ENCODE data around the gene METAP1D.

Gene METAP1D

GRCh38 chr2:172100080-172100934, 100.6 kb downstream of the METAP1D start:
- TF ChIP-seq CTCF (IDR thresholded peaks at IDR 0.05): no peak
- no peak overlapping the region for H3K27ac ChIP-seq
- DNase-seq (ENCODE audit: low spot score): no peak
- peak overlapping the region; percentile 19 for H3K4me3 ChIP-seq

- DNase-seq (ENCODE audit: low spot score): no peak
- peak overlapping the region; percentile 70 for H3K4me3 ChIP-seq
- no peak overlapping the region for H3K27ac ChIP-seq
- no peak for TF ChIP-seq CTCF (IDR thresholded peaks at IDR 0.05)
Measured at GRCh38 chr2:172100935-172101820, 101.4 kb downstream of the METAP1D start.

DNA sequence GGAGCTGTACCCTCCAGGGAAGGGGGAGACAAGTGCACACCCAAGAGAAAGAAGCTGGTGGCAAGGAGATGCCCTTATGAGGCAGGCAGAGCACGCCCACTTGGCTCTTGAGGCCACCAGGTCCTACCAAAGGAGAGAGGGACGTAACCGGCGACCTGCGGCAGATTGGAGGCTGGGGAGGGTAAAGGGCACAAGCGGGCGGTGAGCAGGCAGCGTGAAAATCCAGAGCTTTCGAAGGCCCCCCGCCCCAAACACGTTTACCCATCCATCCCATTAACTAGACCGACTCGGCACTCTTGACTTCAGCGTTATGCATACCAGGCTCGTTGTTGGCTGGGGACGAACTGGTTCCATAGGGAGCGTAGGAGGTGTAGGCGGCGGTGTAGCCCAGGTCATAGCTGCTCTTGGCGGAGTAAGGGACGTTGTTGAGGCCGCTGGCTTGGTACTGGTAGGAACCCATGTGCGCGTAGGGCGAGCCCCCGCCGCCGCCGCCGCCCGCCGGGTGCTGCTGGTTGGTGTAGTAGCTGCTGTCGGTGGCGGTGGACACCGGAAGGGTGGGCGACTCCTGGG, 102.2 kb downstream of the METAP1D start:
- Histone ChIP-seq H3K27ac (peak overlapping the region in 1 of 2 donors; percentile 5), H3K4me3 (peak overlapping the region; percentile 70)
- no peak for TF ChIP-seq CTCF (IDR thresholded peaks at IDR 0.05)
- DNase-seq (ENCODE audit: low spot score): no peak

DNA sequence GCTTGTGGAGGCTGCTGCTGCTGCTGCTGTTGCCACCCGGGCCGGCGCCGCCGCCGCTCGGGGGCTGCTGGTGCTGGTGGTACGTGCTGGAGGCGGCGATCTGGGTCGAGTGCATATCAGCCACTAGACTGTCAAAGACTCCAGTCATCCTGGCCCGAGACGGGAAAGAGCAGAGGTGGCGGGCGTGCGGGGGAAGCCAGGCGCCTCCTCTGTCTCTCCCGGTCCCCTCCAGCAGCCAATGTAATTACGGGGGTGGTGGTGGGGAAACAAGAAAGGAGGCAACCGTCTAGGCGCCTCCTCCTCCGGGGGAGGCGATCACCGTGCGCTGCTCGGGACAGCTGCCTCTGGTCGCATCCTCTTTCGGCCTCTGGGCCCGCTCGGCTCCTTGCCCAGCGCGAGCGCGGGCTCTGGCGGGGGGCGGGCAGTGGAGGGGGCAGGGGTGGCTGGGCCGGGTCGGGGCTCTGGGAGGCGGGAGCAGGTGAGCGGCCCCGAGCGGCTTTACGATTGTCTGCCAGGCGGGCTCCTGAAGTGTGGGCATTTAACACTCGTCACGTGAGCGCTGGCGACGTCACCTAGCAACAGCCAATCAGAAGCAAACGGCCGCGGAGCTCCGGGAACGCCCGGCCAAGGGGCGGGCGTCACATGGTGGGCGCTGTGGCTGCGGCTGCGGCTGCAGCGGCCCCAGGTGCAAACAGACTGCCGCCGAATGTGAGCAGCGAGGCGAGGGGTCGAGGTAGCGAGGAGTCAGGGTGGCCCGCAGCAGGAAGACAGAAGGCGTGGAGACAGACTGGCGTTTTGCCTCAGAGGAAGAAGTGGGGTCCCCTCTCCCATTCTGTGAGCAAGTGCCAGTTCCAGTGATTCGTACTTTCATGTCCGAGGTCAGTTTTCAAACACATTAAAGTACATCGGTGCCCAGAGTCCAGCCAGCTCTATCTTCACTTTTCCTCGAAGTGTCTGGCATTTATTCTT, 102.9 kb downstream of the METAP1D start, which contains the start of gene DLX2:
DLX2 (minus strand) TSS at position 510 of the 969 bp plus-strand sequence; CDS start at position 148, 362 bp downstream.
- no peak for TF ChIP-seq CTCF (IDR thresholded peaks at IDR 0.05)
- DNase-seq (ENCODE audit: low spot score): no peak
- Histone ChIP-seq H3K4me3 (peak within 1 kb of the TSS; percentile 70), H3K27ac (peak within 1 kb of the TSS in 1 of 2 donors; percentile 5)

GRCh38 chr2:172103471-172104272, 103.9 kb downstream of the METAP1D start:
- H3K4me3 ChIP-seq: peak overlapping the region; percentile 70
- DNase-seq (ENCODE audit: low spot score): no peak
- peak; percentile 59 for TF ChIP-seq CTCF (IDR thresholded peaks at IDR 0.05)
- H3K27ac ChIP-seq: no peak overlapping the region
